ENCODE measurements around the gene DNAJC28. TPM values are rescaled to one million over a fixed set of nuclear protein-coding genes. Genes with fewer than 3 reads are reported as not detected.

The DNAJC28 gene
- total and polyA plus RNA-seq, 4 donors, result 0.83 to 3.2 (median 2.7) TPM

- H3K9me3 ChIP-seq (ENCODE audit: control insufficient read depth in 4 of 4, low read length in 3 of 4), result no peaks in the 10 kb centered on the region
- WGBS, result 97% methylated on average over 8 of the region's 8 CpGs
- no peak overlapping the region for H3K9ac ChIP-seq (ENCODE audit: low read depth in 1 of 2, low read length in 2 of 2)
- H3K27me3 ChIP-seq (ENCODE audit: control insufficient read depth in 4 of 4, insufficient read depth in 4 of 4, low read length in 3 of 4), result no peaks in the 10 kb centered on the region
- H3K36me3 ChIP-seq (ENCODE audit: control insufficient read depth in 4 of 4, insufficient read depth in 3 of 4, low read depth in 1 of 4, low read length in 3 of 4), result peaks cover 2 to 52% (median 35%) of the 10 kb centered on the region in 4 donors
- no peak for DNase-seq (ENCODE audit: low spot score)
- TF ChIP-seq TAF1 (conservative IDR thresholded peaks at IDR 0.05), result no peak
- no peak for TF ChIP-seq FOXA2 (IDR thresholded peaks at IDR 0.05)
- no peak for TF ChIP-seq RXRA (IDR thresholded peaks at IDR 0.05)
- no peak for TF ChIP-seq FOXA1 (IDR thresholded peaks at IDR 0.05)
- no peak for TF ChIP-seq REST (IDR thresholded peaks at IDR 0.05)
- no peak for TF ChIP-seq RAD21 (IDR thresholded peaks at IDR 0.05)
- TF ChIP-seq JUND (IDR thresholded peaks at IDR 0.05), result no peak
- TF ChIP-seq SP1 (IDR thresholded peaks at IDR 0.05), result no peak
- TF ChIP-seq ATF3 (IDR thresholded peaks at IDR 0.05), result no peak
- no peak for TF ChIP-seq NR2F2 (IDR thresholded peaks at IDR 0.05)
- TF ChIP-seq HNF4G (IDR thresholded peaks at IDR 0.05), result no peak
- no peak for TF ChIP-seq ZBTB33 (IDR thresholded peaks at IDR 0.05)
- TF ChIP-seq GABPA (IDR thresholded peaks at IDR 0.05 in 1 of 2, conservative IDR thresholded peaks at IDR 0.05 in 1 of 2), result no peak
- no peak for TF ChIP-seq EGR1 (IDR thresholded peaks at IDR 0.05; ENCODE audit: low read depth in 2 of 2)
- no peak for TF ChIP-seq HNF4A (conservative IDR thresholded peaks at IDR 0.05)
- H3K4me1 ChIP-seq (ENCODE audit: control insufficient read depth in 4 of 4, insufficient read depth in 4 of 4, low read length in 3 of 4), result no peaks in the 10 kb centered on the region
- no peak overlapping the region for H3K4me3 ChIP-seq (ENCODE audit: low read depth in 1 of 3, low read length in 3 of 3)
- H3K27ac ChIP-seq (ENCODE audit: low read depth in 1 of 2, low read length in 2 of 2), result no peak overlapping the region
Observed at GRCh38 chr21:33505833-33506232, 14.3 kb upstream of the DNAJC28 start.

GRCh38 chr21:33496345-33496744 is 4.8 kb upstream of the DNAJC28 start:
- no peaks in the 10 kb centered on the region for H3K27me3 ChIP-seq (ENCODE audit: control insufficient read depth in 4 of 4, insufficient read depth in 4 of 4, low read length in 3 of 4)
- DNase-seq (ENCODE audit: low spot score), result no peak

More at GRCh38 chr21:33496345-33496744, 4.8 kb upstream of the DNAJC28 start:
- WGBS, result 71% methylated on average over 7 of the region's 7 CpGs
- Histone ChIP-seq H3K4me3 (ENCODE audit: low read depth in 1 of 3, low read length in 3 of 3) (no peak overlapping the region), H3K9ac (ENCODE audit: low read depth in 1 of 2, low read length in 2 of 2) (no peak overlapping the region), H3K27ac (ENCODE audit: low read depth in 1 of 2, low read length in 2 of 2) (no peak overlapping the region), H3K9me3 (ENCODE audit: control insufficient read depth in 4 of 4, low read length in 3 of 4) (no peaks in the 10 kb centered on the region), H3K4me1 (ENCODE audit: control insufficient read depth in 4 of 4, insufficient read depth in 4 of 4, low read length in 3 of 4) (peaks cover 0 to 5% (median 2%) of the 10 kb centered on the region in 4 donors), H3K36me3 (ENCODE audit: control insufficient read depth in 4 of 4, insufficient read depth in 3 of 4, low read depth in 1 of 4, low read length in 3 of 4) (no peaks in the 10 kb centered on the region)
- TF ChIP-seq ZBTB33 (IDR thresholded peaks at IDR 0.05) (no peak), HNF4G (IDR thresholded peaks at IDR 0.05) (no peak), YY1 (IDR thresholded peaks at IDR 0.05) (no peak), SP1 (IDR thresholded peaks at IDR 0.05) (no peak)
